GM19240 (cell line): Measurements from ENCODE around the gene SNX9.
"Not testable (repeated sequence)": the region's sequence is repeated elsewhere in the genome, so short reads cannot be mapped to it uniquely, and the experiment has no call there.

Experiments used
- DNase-seq: peaks from one replicate; pipeline ENCODE4 v3.0.0; 2011; ENCODE audit warnings: low spot score; ENCODE audit not compliant: insufficient read length

SNX9 gene

DNA sequence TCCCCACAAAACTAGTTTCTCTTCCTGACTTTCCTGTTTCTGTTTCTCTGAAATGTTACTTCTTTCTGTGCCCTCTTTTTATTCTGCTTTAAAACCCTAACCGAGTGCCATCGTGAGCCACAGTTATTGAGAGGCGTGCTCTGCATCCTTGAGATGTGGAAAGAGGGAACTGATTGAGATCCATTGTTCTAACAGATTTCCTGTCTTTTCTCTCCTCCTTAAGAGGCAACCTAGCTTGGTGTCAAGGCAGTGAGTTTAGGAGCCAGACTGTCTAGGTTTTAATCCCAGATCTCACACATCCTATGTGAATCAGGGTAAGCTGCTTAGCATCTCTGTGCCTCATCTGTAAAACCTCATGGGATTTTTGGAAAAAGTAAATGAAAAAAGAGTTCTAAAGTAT, 57.5 kb downstream of the SNX9 start:
- DNase-seq, result no peak

DNA sequence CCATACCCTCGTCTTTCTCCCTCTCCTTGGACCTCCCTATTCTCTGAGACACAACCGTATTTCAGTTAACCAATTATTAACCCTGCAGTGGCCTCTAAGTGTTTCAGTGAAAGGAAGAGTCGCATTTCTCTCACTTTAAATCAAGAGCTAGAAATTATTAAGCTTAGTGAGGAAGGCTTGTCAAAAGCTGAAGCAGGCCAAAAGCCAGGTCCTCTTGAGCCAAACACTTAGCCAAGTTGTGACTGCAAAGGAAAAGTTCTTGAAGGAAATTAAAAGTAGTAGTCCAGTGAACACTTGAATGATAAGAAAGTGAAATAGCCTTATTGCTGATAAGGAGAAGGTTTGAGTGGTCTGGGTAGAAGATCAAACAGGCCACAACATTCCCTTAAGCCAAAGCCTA, 58.3 kb downstream of the SNX9 start:
- DNase-seq, result no peak

DNA sequence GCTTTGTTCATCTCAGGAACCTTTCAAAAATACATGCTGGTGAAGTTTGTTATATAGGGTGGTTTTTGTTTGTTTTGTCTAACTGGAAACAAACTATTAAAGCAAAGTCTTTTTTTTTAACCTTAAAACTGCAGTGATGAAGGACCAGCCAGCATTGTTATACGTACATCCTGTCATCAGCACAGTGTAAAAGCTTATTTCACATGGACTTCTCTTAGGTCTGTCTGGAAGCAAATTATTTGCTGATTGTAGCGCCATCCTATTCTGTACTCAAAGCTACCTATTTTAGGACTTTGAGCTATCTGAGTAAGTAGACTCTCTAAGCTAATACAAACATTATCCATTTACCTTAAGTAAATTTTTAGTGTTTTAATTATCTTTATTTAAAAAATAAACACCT, 61.7 kb downstream of the SNX9 start:
- no peak for DNase-seq

DNA sequence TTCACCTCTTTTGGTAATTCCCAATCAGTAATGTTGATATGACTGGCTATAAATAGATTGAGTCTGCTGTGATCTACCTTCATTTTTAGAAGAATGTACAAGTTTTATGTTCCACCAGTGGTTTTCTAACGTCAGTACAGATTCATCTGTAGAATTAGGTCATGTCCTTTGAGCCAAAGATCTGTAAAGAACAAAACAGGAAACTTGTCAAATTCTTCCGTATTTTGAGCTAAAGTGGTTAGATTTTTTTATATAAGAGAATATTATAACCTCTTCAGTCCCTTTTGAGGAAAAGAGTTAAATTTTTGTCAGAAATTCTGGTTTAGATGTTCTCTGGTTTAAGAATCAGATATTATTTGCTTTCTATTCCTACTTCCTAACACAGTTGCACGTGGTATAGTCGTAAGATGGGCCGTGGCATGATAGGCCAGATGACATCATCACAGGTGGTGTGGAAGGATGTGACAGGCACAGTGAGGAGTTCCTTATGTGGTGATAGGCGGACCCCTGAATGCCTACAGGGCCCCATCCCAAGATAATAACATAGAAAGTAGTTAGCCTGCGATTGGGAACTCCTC, 62.3 kb downstream of the SNX9 start:
- no peak for DNase-seq

DNA sequence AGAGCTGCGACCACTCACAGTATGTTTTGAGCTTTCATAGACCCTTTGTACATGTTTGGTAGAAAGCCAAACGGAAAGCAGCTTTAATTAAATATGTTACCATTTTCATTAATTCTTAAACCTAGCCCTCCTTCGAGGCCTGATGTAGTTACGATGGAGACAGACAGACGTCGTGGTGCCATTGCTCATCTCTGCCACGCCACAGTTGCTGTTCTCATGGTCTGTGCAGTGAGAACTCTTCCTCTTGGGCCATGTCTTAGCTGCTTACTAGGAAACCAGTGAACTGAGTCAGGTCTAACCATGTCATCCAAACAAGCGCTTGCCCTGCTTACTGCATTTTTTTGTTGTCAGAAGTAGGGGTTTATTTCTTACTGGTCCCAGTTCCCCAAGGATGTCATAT, 62.8 kb downstream of the SNX9 start:
- no peak for DNase-seq

DNA sequence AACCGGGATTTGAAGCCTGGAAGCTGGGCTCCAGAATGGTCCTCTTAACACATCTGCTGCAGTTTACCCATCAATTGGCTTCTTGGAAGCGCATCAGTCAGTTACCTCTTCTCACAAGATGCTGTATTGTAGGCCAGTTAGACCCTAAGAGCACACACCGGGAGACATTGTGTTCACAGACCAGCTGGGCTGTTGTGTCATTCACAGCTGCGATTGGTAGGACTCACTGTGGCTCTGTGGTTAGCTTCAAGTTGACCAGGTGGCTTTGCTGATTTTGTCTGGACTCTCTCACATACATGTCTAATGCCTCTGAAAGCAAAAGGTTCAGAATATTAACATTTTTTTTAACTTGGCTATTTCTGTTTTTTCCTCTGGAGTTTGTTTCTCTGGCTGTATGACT, 64.8 kb downstream of the SNX9 start:
- DNase-seq, result no peak

DNA sequence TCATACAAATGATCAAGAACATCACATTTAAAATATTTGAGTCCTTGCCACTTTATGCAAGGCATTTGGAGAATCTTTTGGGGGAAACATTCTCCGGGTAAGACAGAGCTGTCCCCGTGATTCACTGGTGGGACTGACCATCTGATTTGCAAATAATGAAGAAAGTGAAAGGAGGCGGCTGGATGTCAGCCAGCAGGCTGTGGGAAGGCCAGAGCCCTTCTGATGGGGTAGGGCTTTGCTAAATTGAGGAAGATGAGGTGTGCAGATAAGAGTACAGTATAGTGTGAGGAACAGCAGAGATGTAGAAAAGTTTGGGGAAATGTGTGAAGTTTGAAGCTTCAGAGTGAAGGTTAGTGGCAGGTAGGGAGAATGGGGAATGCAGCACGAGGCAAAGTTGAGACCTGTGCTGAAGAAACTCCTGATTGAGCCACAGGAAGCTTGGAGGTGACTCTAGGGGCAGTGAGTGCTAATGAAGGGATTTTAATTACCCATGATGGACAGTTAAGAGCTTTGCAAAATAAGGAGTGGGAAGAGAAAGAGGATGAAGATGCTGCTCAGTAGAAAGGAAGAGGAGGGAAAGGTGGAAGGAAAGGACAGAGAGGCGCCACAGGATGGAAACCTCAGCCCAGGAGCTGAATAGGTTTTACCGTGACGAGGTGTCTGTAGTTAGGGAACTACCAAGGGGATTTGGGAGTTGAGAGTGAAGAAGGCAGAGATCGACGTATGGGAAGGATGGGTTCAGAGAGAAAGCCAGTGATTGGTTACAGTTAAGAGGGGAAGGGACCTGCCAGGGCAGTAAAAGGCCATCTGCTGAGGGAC, 68.7 kb downstream of the SNX9 start:
- DNase-seq, result no peak

DNA sequence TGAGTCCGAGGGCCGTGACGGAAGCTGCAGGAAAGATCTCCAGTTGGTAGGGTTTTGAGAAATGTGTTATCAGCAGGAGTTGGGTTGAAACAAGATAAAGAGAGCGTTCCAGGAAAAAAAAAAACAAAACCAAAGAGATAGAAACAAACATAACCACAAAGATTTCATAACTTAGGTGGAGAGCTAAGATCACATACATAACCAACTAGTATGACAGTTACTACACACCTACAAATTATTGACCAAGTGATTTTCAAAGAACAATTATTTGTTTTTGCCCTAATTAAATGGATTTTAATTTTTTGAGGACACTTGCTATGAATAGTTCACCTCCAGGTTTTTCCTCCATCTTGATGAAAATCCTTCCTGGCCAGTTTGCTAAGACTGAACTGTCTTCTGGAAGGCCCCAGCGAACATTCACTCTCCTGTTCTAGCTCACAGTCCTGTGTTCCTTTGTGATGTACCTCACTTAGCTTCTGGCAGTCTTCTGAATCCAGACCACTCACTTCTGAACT, 69.4 kb downstream of the SNX9 start:
- no peak for DNase-seq

DNA sequence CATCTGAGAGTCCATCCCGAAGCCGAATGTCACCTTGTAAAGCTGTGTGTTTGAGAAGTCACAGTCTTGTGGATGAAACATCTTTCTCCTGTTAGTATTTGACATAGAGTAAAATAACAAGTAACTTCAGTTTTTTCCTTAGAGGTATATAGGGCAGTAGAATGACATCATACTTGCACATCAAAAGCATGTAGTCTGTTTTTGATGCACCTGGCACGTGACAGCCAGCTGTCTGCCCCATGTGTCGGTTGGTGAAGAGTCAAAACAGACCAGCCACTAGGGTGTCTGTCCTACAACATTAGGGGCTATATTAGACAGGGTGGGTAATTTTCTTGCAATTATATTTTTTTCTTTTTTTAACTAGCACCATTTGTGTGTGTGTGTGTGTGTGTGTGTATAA, 70.2 kb downstream of the SNX9 start:
- DNase-seq, result no peak

DNA sequence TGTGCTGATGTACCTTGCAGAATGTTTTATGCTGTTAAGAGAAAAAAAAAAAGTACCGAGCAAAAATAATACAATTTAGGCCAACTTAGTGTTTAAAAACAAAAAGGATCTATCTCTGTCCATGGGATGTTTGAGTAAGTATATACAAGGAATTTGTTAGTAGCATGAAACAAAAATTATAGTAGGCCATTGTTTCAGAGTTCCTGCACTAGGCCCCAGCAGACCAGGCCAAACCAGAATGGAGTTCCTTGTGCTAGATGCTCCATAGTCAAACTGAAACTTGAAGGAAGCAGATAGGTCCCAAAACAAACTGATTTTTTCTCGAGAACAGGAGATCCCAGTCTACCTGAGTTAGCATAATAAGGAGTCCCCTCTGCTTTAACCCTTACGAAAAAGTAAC, 72.5 kb downstream of the SNX9 start:
- no peak for DNase-seq

DNA sequence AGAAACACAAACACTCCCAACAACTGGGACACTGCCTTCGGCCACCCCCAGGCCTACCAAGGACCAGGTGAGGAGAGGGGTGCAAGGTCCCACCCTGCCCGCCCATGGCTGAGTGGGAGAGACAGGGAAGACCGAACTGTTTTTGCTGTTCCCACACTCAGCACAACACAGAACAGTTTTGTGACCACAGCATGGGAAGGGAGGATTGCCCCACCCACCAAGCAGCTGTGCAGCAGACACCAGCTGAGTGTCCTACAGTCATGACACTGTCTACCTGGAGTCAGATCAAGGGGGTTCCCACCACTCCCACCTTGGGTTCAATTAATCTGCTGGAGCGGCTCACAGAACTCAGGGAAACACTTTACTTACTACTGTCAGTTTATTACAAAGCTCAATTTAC, 73.9 kb downstream of the SNX9 start:
- no peak for DNase-seq

DNA sequence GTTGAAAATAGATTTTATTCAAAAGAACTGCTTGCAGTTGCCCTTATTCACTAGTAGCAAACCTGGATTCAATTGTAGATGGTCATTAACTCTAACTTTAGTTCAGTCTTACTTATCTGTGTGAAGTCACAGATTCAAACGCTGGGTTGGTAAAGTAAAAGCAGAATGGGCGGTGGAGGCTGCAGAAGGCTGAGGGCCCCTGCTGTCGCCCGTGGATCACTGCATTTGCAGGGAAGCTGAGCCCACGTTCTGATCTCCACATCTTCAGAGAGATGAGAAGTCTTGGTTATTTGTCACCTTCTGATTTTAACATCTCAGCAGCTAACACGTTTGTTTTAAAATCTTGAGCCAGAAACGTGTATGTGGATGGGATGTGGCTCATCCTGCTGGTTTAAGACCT, 75.1 kb downstream of the SNX9 start:
- DNase-seq, result no peak

DNA sequence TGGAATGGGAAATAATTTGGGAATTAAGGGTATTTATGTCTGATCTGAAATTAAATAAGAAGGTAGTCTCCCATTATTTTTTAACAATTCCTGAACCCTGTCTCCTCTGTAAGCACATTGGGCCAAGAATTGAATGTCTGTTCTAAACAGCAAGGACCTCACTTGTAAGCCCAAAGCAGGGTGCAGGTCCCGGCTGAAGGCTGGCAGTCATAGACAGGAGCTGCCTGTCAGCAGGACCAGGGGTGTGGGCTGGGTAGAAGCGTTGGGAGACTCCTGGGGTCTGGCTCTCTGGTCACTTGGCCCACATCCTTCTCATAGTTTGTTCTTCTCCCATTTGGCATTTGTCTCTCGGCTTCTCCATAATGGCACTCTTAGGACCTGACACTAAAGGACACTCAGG, 75.6 kb downstream of the SNX9 start:
- DNase-seq, result no peak

DNA sequence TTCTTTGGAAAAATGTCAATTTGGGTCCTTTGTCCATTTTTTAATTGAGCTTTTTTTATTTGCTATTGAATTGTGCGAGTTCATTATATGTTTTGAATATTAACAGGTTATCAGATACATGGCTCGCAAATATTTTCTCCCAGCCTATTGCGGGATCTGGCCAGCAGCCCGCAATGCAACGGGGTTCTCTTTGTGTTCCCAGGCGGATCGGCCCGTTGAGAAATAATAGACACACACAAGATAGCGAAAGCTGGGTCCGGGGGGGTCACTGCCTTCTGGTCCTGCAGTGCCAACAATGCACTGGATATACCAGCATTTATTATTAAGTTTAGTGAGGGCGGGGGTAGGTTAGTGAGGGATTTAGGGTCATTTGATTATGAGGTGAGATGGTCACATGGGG, 77.2 kb downstream of the SNX9 start:
- DNase-seq, result not testable (repeated sequence)

DNA sequence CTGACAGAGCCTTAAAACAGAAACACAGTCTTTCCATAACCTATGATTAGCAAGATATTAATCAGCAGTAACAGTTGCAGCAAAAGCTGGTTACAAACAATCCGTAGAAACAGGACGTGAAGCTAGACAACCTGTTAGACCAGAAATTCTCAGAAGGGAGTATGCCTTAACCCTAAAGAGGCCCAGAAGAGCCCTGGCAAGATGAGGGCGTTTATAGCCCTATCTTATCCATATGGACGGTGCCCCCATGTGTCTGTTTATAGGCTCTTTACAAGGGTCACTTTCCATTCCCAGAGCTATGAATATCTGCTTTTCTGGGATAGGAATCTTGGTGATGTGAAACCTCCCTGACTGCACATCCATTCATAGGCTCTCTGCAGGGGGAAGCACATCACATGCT, 77.7 kb downstream of the SNX9 start:
- DNase-seq, result not testable (repeated sequence)

DNA sequence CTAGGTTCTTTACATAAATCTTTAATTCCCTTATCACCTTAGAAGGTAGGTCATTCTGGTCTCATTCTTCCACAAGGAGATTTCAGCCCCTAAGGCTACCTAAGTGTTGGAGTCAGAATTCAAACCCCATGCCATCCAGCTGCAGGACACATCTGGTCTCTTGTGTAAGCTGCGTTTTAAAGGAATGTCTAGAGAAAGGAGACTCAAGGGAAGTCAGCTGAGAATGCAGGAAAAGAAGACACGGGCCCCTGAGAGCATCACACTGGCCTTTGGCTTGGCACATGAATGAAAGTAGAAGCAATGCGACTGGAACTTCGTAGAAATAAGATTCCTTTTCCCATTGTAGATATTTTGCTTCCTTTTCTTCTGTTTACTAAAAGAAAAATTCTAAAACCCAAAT, 82.0 kb downstream of the SNX9 start:
- DNase-seq, result no peak

DNA sequence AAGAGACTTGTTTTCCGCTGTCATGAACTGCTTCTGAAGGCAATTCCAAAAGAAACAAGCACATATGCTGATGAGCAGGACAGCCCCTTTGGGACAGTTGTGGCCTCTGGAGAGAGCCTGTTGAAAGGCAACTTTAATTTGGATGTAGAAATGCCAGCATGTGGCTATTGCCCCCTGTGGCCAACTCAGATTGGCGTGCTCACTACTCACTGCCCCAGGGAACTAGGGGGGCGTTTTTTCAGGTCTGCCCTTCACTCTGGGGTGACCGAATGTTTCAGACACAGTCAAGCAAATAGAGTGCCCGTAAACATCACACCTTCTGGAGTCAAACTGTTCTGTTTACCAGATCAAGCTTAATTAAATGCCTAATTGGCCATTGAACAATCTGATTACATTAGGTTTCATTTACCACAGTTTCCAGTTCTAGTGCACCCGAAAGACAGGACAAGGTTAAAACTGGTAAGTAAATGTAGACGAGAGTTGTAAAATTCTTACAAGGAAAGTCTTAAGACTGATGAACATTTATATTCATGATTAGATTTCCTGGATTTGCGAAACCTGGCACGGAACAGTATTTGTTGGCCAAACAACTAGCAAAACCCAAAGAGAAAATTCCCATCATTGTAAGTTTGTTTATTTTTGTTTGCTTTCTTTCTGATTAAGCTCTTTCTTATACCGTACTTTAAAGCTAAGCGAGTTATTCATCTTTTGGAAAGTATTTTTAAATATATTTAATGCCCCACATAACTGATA, 82.7 kb downstream of the SNX9 start:
- DNase-seq, result no peak

DNA sequence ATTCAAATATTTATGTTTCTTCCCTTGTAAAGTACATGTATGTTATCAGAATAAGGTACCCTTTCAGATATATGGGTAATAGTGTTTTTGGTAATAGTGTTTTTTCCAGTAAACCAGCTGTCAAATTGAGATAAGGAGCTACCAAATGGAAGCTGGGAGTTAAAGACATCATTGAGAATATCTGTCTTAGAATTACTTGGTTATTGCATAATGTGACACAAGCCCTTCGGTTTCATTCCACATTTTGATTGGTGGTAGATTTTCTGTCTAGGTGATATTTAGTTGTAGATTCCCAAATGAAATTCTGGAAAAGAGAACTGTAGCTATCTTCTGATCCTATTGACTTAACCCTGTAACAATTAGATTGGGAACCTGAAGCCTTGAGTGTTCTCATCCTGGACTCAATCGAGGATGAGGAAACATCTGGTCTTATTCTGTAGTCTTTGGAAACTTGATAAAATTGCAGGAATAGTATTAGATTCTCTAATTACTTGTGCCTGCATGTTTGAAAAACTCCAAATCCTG, 83.6 kb downstream of the SNX9 start:
- DNase-seq, result no peak

DNA sequence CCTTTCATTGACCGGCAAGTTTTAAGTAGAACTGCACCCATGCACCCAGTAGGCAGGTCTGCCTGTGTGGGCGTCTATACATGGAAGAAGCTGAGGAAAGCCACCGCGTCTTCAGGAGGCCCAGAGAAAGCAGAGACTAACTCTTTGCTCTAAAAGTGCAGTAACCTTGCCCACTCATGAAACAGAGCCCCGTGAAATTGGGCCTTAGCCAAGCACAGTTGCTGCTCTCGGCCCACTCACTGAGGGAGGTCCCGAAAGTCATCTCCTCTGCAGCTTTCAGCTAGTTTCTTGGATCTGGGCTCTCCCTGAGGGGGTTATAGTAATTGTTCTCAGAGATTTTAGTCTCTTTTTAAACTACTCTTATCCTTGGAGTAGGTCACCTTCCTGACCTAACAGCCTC, 84.6 kb downstream of the SNX9 start:
- no peak for DNase-seq

DNA sequence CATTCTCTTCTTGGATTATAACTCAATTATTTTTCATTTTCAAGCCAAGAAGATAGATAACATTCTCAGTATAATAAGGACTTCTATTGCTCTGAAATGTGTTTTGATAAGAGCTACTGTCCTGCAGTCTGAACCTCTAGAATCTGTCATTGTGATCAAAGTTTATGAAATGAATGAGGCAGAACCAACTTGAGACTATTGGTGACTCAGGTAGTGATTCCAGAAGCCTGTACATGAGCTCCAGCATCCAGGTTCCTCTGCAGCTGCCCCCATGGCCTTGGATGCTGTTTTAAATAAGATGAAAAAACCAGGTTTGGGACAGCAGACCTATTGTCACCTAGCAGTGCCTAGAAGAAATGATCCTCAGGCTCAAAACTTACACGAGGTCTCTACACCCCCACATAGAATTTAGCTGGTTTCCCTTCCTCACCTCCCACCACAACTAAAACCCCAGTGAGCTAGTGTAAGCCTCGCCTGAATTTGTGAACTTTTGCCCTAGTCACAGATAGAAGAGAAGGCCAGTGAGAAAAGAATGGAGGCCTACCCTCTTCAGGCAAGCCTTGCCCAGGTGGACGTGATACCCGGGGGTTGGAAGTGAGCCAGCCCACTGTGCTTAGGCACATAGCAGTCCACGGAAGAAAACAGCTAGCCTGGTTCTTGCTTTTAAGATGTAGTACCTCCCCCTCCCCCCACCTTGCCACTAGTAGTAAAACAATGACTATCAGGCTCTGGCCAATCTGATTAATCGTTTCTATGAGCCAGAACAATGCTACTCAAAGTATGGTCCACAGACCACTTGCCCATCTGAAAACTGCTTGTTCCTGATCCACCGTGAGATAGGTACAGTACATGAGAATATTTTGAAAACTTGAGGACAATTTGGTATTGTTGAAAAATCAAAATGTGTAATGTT, 85.6 kb downstream of the SNX9 start:
- no peak for DNase-seq

DNA sequence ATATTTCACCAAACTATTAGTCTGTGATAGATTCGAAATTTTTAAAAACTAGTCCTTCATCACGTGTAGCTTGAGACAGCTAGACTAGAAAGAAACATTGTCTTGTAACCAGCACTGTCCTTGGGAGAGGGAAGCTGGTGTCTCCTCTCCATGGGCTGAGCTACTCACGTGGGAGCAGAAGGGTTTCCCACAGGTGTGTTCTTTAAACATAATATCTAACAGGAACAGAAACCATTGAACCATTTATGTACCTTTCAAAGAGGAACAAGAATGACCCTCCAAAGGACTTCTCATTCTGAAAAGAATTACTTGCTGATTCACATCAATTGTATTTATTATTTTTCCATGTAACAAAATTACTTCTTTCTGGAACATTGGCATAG, 86.2 kb downstream of the SNX9 start:
- DNase-seq, result no peak
